Naive thymus-derived CD4-positive, alpha-beta T cell (primary cell): ENCODE results near the gene MSMP. TPM values are rescaled to one million over a fixed set of nuclear protein-coding genes. Genes with fewer than 3 reads are reported as not detected.
A peak's percentile ranks its signal among the peaks of the same experiment; 100 is the strongest.

Experiments
- ATAC-seq: fragments of 150-1000 bp; cut with Tn5 transposase; 2 replicates; pipeline ENCODE4 v1.10.0; 2021; ENCODE audit warnings: mild to moderate bottlenecking, moderate library complexity
- CTCF ChIA-PET: fragments of 350-600 bp; sonication (Branson Sonifier 250); formaldehyde crosslinking; loops from one replicate; lab custom pipeline; 2021; ENCODE audit warnings: antibody characterized with exemption; lab: Charles Lee
- POLR2A ChIA-PET: fragments of 350-600 bp; sonication (Branson Sonifier 250); formaldehyde crosslinking; loops from one replicate; lab custom pipeline; 2021; ENCODE audit warnings: antibody characterized with exemption, inconsistent platforms; lab: Charles Lee
- DNase-seq, 9 donors: peaks; one replicate each; pipeline versions ENCODE4 v3.0.0 to v3.0.0-alpha.2; 2020 to 2022; ENCODE audit warnings: mixed read lengths in 1 of 9
- H3K27ac ChIP-seq: one replicate; pipeline ENCODE4 v1.7.0; 2013; ENCODE audit warnings: mild to moderate bottlenecking, low read depth, low read length, moderate library complexity
- H3K27me3 ChIP-seq, 2 donors: one replicate each; pipeline ENCODE4 v1.7.0; 2013; ENCODE audit warnings: low read length in 2 of 2, mild to moderate bottlenecking in 2 of 2, moderate library complexity in 2 of 2; ENCODE audit not compliant: control insufficient read depth in 2 of 2, insufficient read depth in 2 of 2
- H3K36me3 ChIP-seq, 3 experiments: 1 replicate in 2 of 3; 2 replicates in 1 of 3; pipeline ENCODE4 v1.7.0; 2013; ENCODE audit warnings: low read length in 3 of 3, mild to moderate bottlenecking in 3 of 3, moderate library complexity in 1 of 3; ENCODE audit not compliant: insufficient read depth in 3 of 3, control insufficient read depth in 2 of 3
- H3K4me1 ChIP-seq, 2 donors: one replicate each; pipeline ENCODE4 v1.7.0; 2013; ENCODE audit warnings: low read length in 2 of 2, mild to moderate bottlenecking in 2 of 2, moderate library complexity in 1 of 2; ENCODE audit not compliant: control insufficient read depth in 2 of 2, insufficient read depth in 2 of 2
- H3K4me3 ChIP-seq: 2 replicates; pipeline ENCODE4 v1.7.0; 2013; ENCODE audit warnings: mild to moderate bottlenecking, low read length
- H3K9me3 ChIP-seq, 3 experiments: 1 replicate in 2 of 3; 2 replicates in 1 of 3; pipeline ENCODE4 v1.7.0; 2013; ENCODE audit warnings: low read length in 3 of 3; ENCODE audit not compliant: control insufficient read depth in 2 of 3
- H3K27ac Mint-ChIP-seq, 9 donors: one replicate each; pipeline ENCODE4 v1.8.0; 2020 to 2022; ENCODE audit warnings: mixed read lengths in 9 of 9, mild to moderate bottlenecking in 8 of 9, moderate library complexity in 5 of 9, inconsistent platforms in 2 of 9
- H3K27me3 Mint-ChIP-seq, 5 donors: one replicate each; pipeline ENCODE4 v1.8.0; 2021 to 2022; ENCODE audit warnings: mixed read lengths in 5 of 5, mild to moderate bottlenecking in 1 of 5
- H3K36me3 Mint-ChIP-seq, 5 donors: one replicate each; pipeline ENCODE4 v1.8.0; 2020 to 2022; ENCODE audit warnings: mixed read lengths in 5 of 5, mild to moderate bottlenecking in 3 of 5, inconsistent platforms in 1 of 5
- H3K4me1 Mint-ChIP-seq, 7 donors: one replicate each; pipeline ENCODE4 v1.8.0; 2020 to 2022; ENCODE audit warnings: mixed read lengths in 7 of 7, mild to moderate bottlenecking in 3 of 7, inconsistent platforms in 1 of 7
- H3K4me3 Mint-ChIP-seq, 10 donors: one replicate each; pipeline ENCODE4 v1.8.0; 2020 to 2022; ENCODE audit warnings: mild to moderate bottlenecking in 10 of 10, mixed read lengths in 10 of 10, moderate library complexity in 6 of 10, inconsistent platforms in 2 of 10
- H3K9me3 Mint-ChIP-seq, 11 donors: one replicate each; pipeline ENCODE4 v1.8.0; 2020 to 2022; ENCODE audit warnings: mixed read lengths in 11 of 11, mild to moderate bottlenecking in 4 of 11, inconsistent platforms in 1 of 11, moderate library complexity in 1 of 11
- intact Hi-C, 2 donors: fragments of 100-400 bp; cut with micrococcal nuclease; formaldehyde crosslinking; loops; one replicate each; pipeline ENCODE4 v1.15.1; 2023
- polyA plus RNA-seq, 2 donors: library from polyadenylated mRNA; unstranded; fragments of 300-500 nt; fragmentation: Illumina TruSeq; gene quantifications; one replicate each; pipeline ENCODE4 v1.2.3, GENCODE V29; 2021
- total RNA-seq, 6 experiments: library from RNA in 5 of 6; stranded (reverse) in 5 of 6; gene quantifications; 1 replicate in 5 of 6; 2 replicates in 1 of 6; pipeline ENCODE4 v1.2.3 and lab custom pipeline; 2021 to 2026

MSMP gene
- total and polyA plus RNA-seq, 7 experiments from 2014 or later: 0.48 to 0.84 (median 0.61) TPM; not detected in 4

DNA sequence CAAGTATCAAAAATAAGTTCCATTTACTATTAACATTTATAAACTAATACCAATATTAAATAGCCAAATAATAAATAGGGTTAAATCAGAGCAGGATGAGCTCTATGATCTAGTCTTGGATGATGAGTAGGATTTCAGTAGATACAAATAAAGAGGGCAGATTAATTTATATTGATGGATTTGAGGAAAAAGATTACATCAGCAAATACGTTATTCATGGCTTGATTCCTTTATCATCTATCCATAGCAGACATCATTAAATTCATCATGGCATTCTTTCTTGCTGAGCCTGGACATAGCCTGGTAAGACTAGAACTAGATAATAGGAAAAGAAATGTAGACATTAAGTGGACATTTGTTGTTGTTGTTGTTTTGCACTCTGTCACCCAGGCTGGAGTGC lies 13.4 kb upstream of the MSMP start:
- Histone ChIP-seq H3K27me3 (no peaks in the 10 kb centered on the region), H3K9me3 (no peaks in the 10 kb centered on the region), H3K36me3 (peaks cover 0 to 3% (median 0%) of the 10 kb centered on the region in 3 experiments), H3K27ac (no peak overlapping the region), H3K4me3 (no peak overlapping the region), H3K4me1 (no peaks in the 10 kb centered on the region)
- no peak for ATAC-seq
- Mint-ChIP-seq H3K9me3 (no peaks in the 10 kb centered on the region), H3K27me3 (no peaks in the 10 kb centered on the region), H3K36me3 (peaks cover 0 to 4% (median 0%) of the 10 kb centered on the region in 5 donors), H3K4me1 (peaks cover 0 to 36% (median 16%) of the 10 kb centered on the region in 7 donors), H3K27ac (no peak overlapping the region), H3K4me3 (no peak overlapping the region)
- DNase-seq: no peak
- ChIA-PET POLR2A (no interaction called here), CTCF (interaction anchor here (0.6 kb wide), 1 partner anchor 35 kb away, joined by 4 read pairs; no protein-coding TSS in a partner anchor)
- intact Hi-C loops: no loop called here

- H3K27me3 Mint-ChIP-seq: no peaks in the 10 kb centered on the region
- POLR2A ChIA-PET: no interaction called here
Measured at GRCh38 chr9:35766997-35767396, 12.9 kb upstream of the MSMP start.

DNA sequence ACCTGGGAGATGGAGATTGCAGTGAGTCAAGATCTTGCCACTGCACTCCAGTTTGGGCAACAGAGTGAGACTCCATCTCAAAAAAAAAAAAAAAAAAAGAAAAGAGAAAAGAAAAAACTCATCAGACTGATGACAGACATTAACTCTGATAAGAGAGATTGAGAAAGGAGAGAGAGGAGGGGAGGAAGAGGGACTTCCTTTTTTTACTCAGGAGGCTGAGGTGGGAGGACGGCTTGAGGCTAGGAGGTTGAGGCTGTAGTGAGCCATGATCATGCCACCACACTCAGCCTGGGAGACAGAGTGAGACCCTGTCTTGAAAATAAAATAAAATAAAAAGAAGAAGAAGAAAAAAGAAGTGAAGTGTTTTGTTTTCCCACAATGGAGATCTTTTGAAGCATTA lies 9.7 kb upstream of the MSMP start:
- H3K36me3 ChIP-seq: no peaks in the 10 kb centered on the region
- no peak overlapping the region for H3K27ac ChIP-seq
- H3K36me3 Mint-ChIP-seq: peaks cover 0 to 14% (median 0%) of the 10 kb centered on the region in 5 donors
- H3K27me3 Mint-ChIP-seq: no peaks in the 10 kb centered on the region
- H3K4me3 Mint-ChIP-seq: no peak overlapping the region
- H3K9me3 Mint-ChIP-seq: no peaks in the 10 kb centered on the region
- H3K27me3 ChIP-seq: no peaks in the 10 kb centered on the region
- DNase-seq (no peak), ATAC-seq (no peak)
- intact Hi-C loops: no loop called here
- no peak overlapping the region for H3K4me3 ChIP-seq
- POLR2A ChIA-PET: interaction anchor here (1.5 kb wide), 1 partner anchor 107 kb away, joined by 4 read pairs; no protein-coding TSS in a partner anchor
- peaks cover 18 to 63% (median 45%) of the 10 kb centered on the region in 7 donors for H3K4me1 Mint-ChIP-seq
- H3K27ac Mint-ChIP-seq: no peak overlapping the region
- H3K9me3 ChIP-seq: no peaks in the 10 kb centered on the region
- no peaks in the 10 kb centered on the region for H3K4me1 ChIP-seq
- CTCF ChIA-PET: no interaction called here

More at GRCh38 chr9:35766997-35767396, 12.9 kb upstream of the MSMP start:
- Mint-ChIP-seq H3K36me3 (peaks cover 0 to 4% (median 0%) of the 10 kb centered on the region in 5 donors), H3K27ac (no peak overlapping the region), H3K9me3 (no peaks in the 10 kb centered on the region), H3K4me3 (no peak overlapping the region), H3K4me1 (peaks cover 0 to 39% (median 20%) of the 10 kb centered on the region in 7 donors)
- Histone ChIP-seq H3K27ac (no peak overlapping the region), H3K4me3 (no peak overlapping the region), H3K36me3 (no peaks in the 10 kb centered on the region), H3K4me1 (no peaks in the 10 kb centered on the region), H3K27me3 (no peaks in the 10 kb centered on the region), H3K9me3 (no peaks in the 10 kb centered on the region)
- ATAC-seq: no peak
- no peak for DNase-seq
- CTCF ChIA-PET: no interaction called here
- intact Hi-C loops: no loop called here

DNA sequence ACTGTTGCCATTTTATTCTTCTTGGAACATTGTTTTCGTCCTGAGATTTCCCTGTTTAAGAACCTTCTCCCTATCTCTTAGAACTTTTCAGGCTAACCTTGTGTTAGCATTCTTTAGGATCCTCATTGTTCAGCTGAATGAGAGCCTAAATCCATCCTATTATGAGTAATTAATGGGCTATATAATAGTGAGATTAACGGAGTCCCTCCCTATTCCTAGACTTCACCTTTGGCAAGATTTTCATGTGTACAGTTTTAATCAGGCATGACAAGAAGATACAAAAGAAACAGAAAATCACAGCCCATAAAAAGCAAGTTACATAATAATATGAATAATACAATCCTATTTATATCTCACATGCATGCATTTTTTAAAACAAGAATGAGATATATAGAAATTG lies 9.1 kb upstream of the MSMP start:
- Histone ChIP-seq H3K27me3 (no peaks in the 10 kb centered on the region), H3K36me3 (no peaks in the 10 kb centered on the region), H3K4me1 (no peaks in the 10 kb centered on the region), H3K27ac (no peak overlapping the region), H3K9me3 (no peaks in the 10 kb centered on the region), H3K4me3 (no peak overlapping the region)
- no peaks in the 10 kb centered on the region for H3K9me3 Mint-ChIP-seq
- no peaks in the 10 kb centered on the region for H3K27me3 Mint-ChIP-seq
- ChIA-PET CTCF (interaction anchor here (0.6 kb wide), 1 partner anchor 152 kb away, joined by 7 read pairs; no protein-coding TSS in a partner anchor), POLR2A (interaction anchor here (0.7 to 1.5 kb wide), 3 partner anchors 13 to 649 kb away, joined by 3 to 4 read pairs (median 4); no protein-coding TSS in a partner anchor)
- ATAC-seq (no peak), DNase-seq (no peak)
- intact Hi-C loops: no loop called here
- peaks cover 0 to 14% (median 0%) of the 10 kb centered on the region in 5 donors for H3K36me3 Mint-ChIP-seq
- H3K27ac Mint-ChIP-seq: peak overlapping the region in 1 of 9 donors; percentile 8
- no peak overlapping the region for H3K4me3 Mint-ChIP-seq
- peaks cover 24 to 63% (median 45%) of the 10 kb centered on the region in 7 donors for H3K4me1 Mint-ChIP-seq

GRCh38 chr9:35760651-35761050 lies 6.6 kb upstream of the MSMP start:
- no peaks in the 10 kb centered on the region for H3K27me3 ChIP-seq
- peaks cover 0 to 6% (median 0%) of the 10 kb centered on the region in 3 experiments for H3K36me3 ChIP-seq
- Mint-ChIP-seq H3K36me3 (peaks cover 0 to 14% (median 2%) of the 10 kb centered on the region in 5 donors), H3K4me3 (peak overlapping the region in 1 of 10 donors; percentile 32), H3K4me1 (peaks cover 38 to 68% (median 59%) of the 10 kb centered on the region in 7 donors), H3K9me3 (no peaks in the 10 kb centered on the region), H3K27ac (peak overlapping the region in 1 of 9 donors; percentile 33), H3K27me3 (no peaks in the 10 kb centered on the region)
- ChIA-PET CTCF (interaction anchor here (0.6 to 0.9 kb wide), 2 partner anchors 12 to 361 kb away, joined by 3 read pairs; no protein-coding TSS in a partner anchor), POLR2A (interaction anchor here (1.0 to 1.5 kb wide), 2 partner anchors 12 to 85 kb away, joined by 3 to 5 read pairs; partner anchors contain the start of genes GBA2 and RGP1)
- peaks cover 6 to 9% of the 10 kb centered on the region in 2 donors for H3K4me1 ChIP-seq
- H3K9me3 ChIP-seq: no peaks in the 10 kb centered on the region
- intact Hi-C loops: no loop called here
- no peak overlapping the region for H3K4me3 ChIP-seq
- no peak overlapping the region for H3K27ac ChIP-seq
- DNase-seq: no peak
- ATAC-seq: no peak

DNA sequence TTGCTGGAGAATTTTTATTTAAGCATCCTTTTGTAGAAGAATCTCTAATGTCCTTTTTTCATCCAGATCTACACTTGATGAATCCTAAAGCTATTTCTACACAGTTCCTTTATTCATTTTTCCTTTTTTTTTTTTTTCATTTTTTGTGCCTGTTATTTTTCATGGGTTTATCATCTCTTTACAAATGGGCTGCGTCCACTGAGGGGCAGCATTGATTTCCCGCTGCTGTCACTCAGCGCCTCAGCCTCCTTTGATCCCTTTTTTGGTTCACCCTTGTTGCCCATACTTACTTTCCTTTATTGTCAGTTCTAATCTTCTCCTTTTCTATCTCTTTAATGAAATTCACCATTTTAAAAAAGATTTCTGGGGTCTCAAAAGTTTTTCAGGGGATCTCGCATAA lies 5.7 kb upstream of the MSMP start:
- Histone ChIP-seq H3K9me3 (no peaks in the 10 kb centered on the region), H3K27ac (no peak overlapping the region), H3K4me1 (peaks cover 6 to 9% of the 10 kb centered on the region in 2 donors), H3K27me3 (no peaks in the 10 kb centered on the region), H3K36me3 (peaks cover 0 to 6% (median 0%) of the 10 kb centered on the region in 3 experiments), H3K4me3 (no peak overlapping the region)
- Mint-ChIP-seq H3K4me1 (peaks cover 39 to 71% (median 60%) of the 10 kb centered on the region in 7 donors), H3K27me3 (no peaks in the 10 kb centered on the region), H3K9me3 (no peaks in the 10 kb centered on the region), H3K27ac (peak overlapping the region in 2 of 9 donors; percentile 38 to 55), H3K36me3 (peaks cover 0 to 14% (median 2%) of the 10 kb centered on the region in 5 donors), H3K4me3 (peak overlapping the region in 6 of 10 donors; percentile 6 to 73 (median 26))
- ATAC-seq (no peak), DNase-seq (no peak)
- ChIA-PET CTCF (interaction anchor here (0.9 kb wide), 1 partner anchor 12 kb away, joined by 3 read pairs; no protein-coding TSS in a partner anchor), POLR2A (interaction anchor here (0.6 to 1.0 kb wide), 2 partner anchors 15 to 86 kb away, joined by 3 to 4 read pairs; no protein-coding TSS in a partner anchor)
- intact Hi-C loops: no loop called here
